NB4 (cell line): ENCODE measurements around the gene GFAP.

Source experiments
- CTCF ChIP-seq: IDR thresholded peaks from one replicate; pipeline ENCODE4 v1.5.1; 2012; ENCODE audit warnings: low read depth, low read length
- MAX ChIP-seq: IDR thresholded peaks from 2 replicates; pipeline ENCODE4 v1.6.1; 2011; ENCODE audit warnings: low read depth, low read length
- MYC ChIP-seq: IDR thresholded peaks from 2 replicates; pipeline ENCODE4 v1.6.1; 2011; ENCODE audit warnings: low read depth, low read length
- POLR2A ChIP-seq: IDR thresholded peaks from 2 replicates; pipeline ENCODE4 v1.6.1; 2011; ENCODE audit warnings: mild to moderate bottlenecking; ENCODE audit not compliant: insufficient read length; ENCODE audit errors: extremely low read depth

GRCh38 chr17:44940317-44940716 lies 25.0 kb upstream of the GFAP start:
- TF ChIP-seq CTCF (no peak), POLR2A (no peak), MYC (no peak), MAX (no peak)
